HG03521 (cell line): ENCODE results near the gene SRA1.
A peak's percentile ranks its signal among the peaks of the same experiment; 100 is the strongest.

Experiments
- ATAC-seq: cut with Tn5 transposase; IDR thresholded peaks from one replicate; pipeline ENCODE4 v1.9.1; 2021; ENCODE audit warnings: mild to moderate bottlenecking, moderate library complexity; ENCODE audit not compliant: unreplicated experiment

Gene SRA1

GRCh38 chr5:140571105-140571504 lies 13.8 kb upstream of the SRA1 start:
- ATAC-seq = no peak

- no peak for ATAC-seq
These were observed 13.2 kb upstream of the SRA1 start for GRCh38 chr5:140570488-140570887.

GRCh38 chr5:140570058-140570457 lies 12.8 kb upstream of the SRA1 start:
- ATAC-seq = no peak

- no peak for ATAC-seq
These were observed 11.9 kb upstream of the SRA1 start for GRCh38 chr5:140569197-140569596.

- ATAC-seq = no peak
These were observed 11.3 kb upstream of the SRA1 start for GRCh38 chr5:140568443-140569063.

GRCh38 chr5:140567871-140568270 lies 10.6 kb upstream of the SRA1 start:
- no peak for ATAC-seq

GRCh38 chr5:140567136-140567818 lies 10.0 kb upstream of the SRA1 start:
- no peak for ATAC-seq

- ATAC-seq = no peak
These were observed 9.4 kb upstream of the SRA1 start for GRCh38 chr5:140566665-140567064.

GRCh38 chr5:140565780-140566095 lies 8.5 kb upstream of the SRA1 start:
- no peak for ATAC-seq

- ATAC-seq = peak; percentile 0
These were observed 7.9 kb upstream of the SRA1 start for GRCh38 chr5:140565024-140565779.

GRCh38 chr5:140564196-140565023 lies 7.1 kb upstream of the SRA1 start, which contains the start of the genes APBB3 and SLC35A4:
APBB3 (minus strand) TSS chr5:140564598; CDS start chr5:140564245, 353 bp downstream.
SLC35A4 (plus strand) TSS chr5:140564828; CDS start chr5:140567170, 2,342 bp downstream.
- peak; percentile 88 for ATAC-seq

- ATAC-seq = no peak
These were observed 6.3 kb upstream of the SRA1 start for GRCh38 chr5:140563596-140563995.

- no peak for ATAC-seq
These were observed 4.7 kb upstream of the SRA1 start for GRCh38 chr5:140561753-140562523.

GRCh38 chr5:140560227-140560626 lies 3.0 kb upstream of the SRA1 start:
- ATAC-seq = no peak

- no peak for ATAC-seq
These were observed 1.3 kb upstream of the SRA1 start for GRCh38 chr5:140558542-140558941.

- ATAC-seq = no peak
These were observed 692 bp upstream of the SRA1 start for GRCh38 chr5:140557965-140558364.

GRCh38 chr5:140556438-140556837 lies 835 bp downstream of the SRA1 start:
- no peak for ATAC-seq

- ATAC-seq = peak; percentile 29
These were observed 1.4 kb downstream of the SRA1 start for GRCh38 chr5:140555747-140556312.

GRCh38 chr5:140554454-140554853 lies 2.8 kb downstream of the SRA1 start:
- no peak for ATAC-seq

GRCh38 chr5:140553657-140554056 lies 3.6 kb downstream of the SRA1 start:
- no peak for ATAC-seq
